H1 (cell line): Measurements from ENCODE around the gene CDH2. TPM values are rescaled to one million over a fixed set of nuclear protein-coding genes. Genes with fewer than 3 reads are reported as not detected.

Source experiments
- CBX5 ChIP-seq: fragments of 300-800, 300-1000 bp; sonication (generic); IDR thresholded peaks from 2 replicates; pipeline ENCODE4 v1.7.1; 2016; ENCODE audit warnings: antibody characterized with exemption, low read length, low read depth
- FOSL1 ChIP-seq: IDR thresholded peaks from 2 replicates; pipeline ENCODE4 v1.6.1; 2011; ENCODE audit warnings: mild to moderate bottlenecking, low read depth, low read length, moderate library complexity; ENCODE audit not compliant: insufficient read depth
- MAFK ChIP-seq: IDR thresholded peaks from 2 replicates; pipeline ENCODE4 v1.6.1; 2012; ENCODE audit warnings: low read depth, mild to moderate bottlenecking, improper control_type of control experiment, low read length
- SAP30 ChIP-seq: fragments of 300-600 bp; sonication (generic); IDR thresholded peaks from 2 replicates; pipeline ENCODE4 v1.7.1; 2012; ENCODE audit warnings: low read length, moderate library complexity, mild to moderate bottlenecking, inconsistent platforms; ENCODE audit not compliant: insufficient read depth, insufficient replicate concordance
- TAF7 ChIP-seq: optimal IDR thresholded peaks from 2 replicates; pipeline ENCODE3; 2011; ENCODE audit warnings: low read depth, mild to moderate bottlenecking, inconsistent platforms, low read length, moderate library complexity, borderline replicate concordance
- polyA plus RNA-seq, 7 experiments: library from polyadenylated mRNA; depleted of rRNA in 3 of 7; stranded (reverse) in 5 of 7; unstranded in 2 of 7; fragments of >200 nt in 5 of 7; fragments of 200-250 nt in 2 of 7; gene quantifications; 1 replicate in 5 of 7; 2 replicates in 1 of 7; 4 replicates in 1 of 7; pipeline versions ENCODE4 v1.2.1 to v1.2.3, GENCODE V29; 2011 to 2013; ENCODE audit warnings: missing spikeins in 2 of 7, mixed read lengths in 2 of 7
- total RNA-seq: library from RNA; stranded (reverse); fragmentation: NEBNext Ultra II Directional; extraction: Animal tissue kit (Norgen Biotek cat#: 25700); gene quantifications from 2 replicates; pipeline ENCODE4 v1.2.1, GENCODE V29; 2021

Gene CDH2
- total and polyA plus RNA-seq, 2 of the 8 experiments (the other 6 are each of a cell fraction or from before 2014, with no cell fraction given) = 15.0 to 56.5 TPM

DNA sequence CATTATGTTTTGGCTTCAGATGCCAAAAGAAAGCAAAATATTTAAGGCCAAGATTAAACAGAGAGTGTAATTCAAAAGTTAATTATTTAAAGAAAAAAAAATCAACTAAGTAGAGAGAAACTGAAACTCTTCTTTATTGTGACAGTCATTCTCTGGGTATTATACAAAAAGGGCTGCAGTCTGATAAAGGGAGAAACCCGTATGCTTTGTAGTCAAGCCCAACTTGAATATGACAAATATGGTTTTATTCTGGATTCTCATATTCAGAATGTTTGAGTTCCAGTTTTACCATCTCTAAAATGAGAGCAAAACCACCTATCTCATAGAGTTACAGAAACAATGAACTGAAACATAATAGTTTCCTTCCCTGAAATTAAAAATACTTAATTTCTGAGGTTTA is 8.2 kb downstream of the CDH2 start (continued):
- TF ChIP-seq TAF7 = no peak
- TF ChIP-seq CBX5 = no peak
- no peak for TF ChIP-seq MAFK
- TF ChIP-seq FOSL1 = no peak
- TF ChIP-seq SAP30 = no peak
